HFFc6 (cell line): ENCODE results near the gene ATP6V1A. TPM values are rescaled to one million over a fixed set of nuclear protein-coding genes. Genes with fewer than 3 reads are reported as not detected.

Experiments
- DNase-seq: peaks from one replicate; pipeline ENCODE4 v3.0.0-alpha.2; 2018
- H3K27ac Mint-ChIP-seq: 2 replicates; pipeline ENCODE4 v1.8.0; 2020; ENCODE audit warnings: mild to moderate bottlenecking, mixed read lengths
- H3K27me3 Mint-ChIP-seq: 2 replicates; pipeline ENCODE4 v1.8.0; 2021; ENCODE audit warnings: mild to moderate bottlenecking, moderate library complexity, mixed read lengths; ENCODE audit not compliant: insufficient read depth
- H3K36me3 Mint-ChIP-seq: 2 replicates; pipeline ENCODE4 v1.8.0; 2021; ENCODE audit warnings: low read depth, mixed read lengths
- H3K4me1 Mint-ChIP-seq: 2 replicates; pipeline ENCODE4 v1.8.0; 2020; ENCODE audit warnings: low read depth, mixed read lengths
- H3K4me3 Mint-ChIP-seq: 2 replicates; pipeline ENCODE4 v1.8.0; 2020; ENCODE audit warnings: mild to moderate bottlenecking, moderate library complexity, mixed read lengths
- H3K9me3 Mint-ChIP-seq: 2 replicates; pipeline ENCODE4 v1.8.0; 2020; ENCODE audit warnings: mild to moderate bottlenecking, mixed read lengths
- total RNA-seq, 6 experiments: library from RNA; stranded (reverse); fragmentation: NEBNext Ultra II Directional; extraction: Animal tissue kit (Norgen Biotek cat#: 25700); gene quantifications; 2 replicates in 1 of 6; 3 replicates in 5 of 6; pipeline ENCODE4 v1.2.3, GENCODE V29; 2021
- TF ChIP-seq, protein P1 (sequence below): fragments of 200-600 bp; sonication (generic); IDR thresholded peaks from 2 replicates; pipeline ENCODE4 v1.5.0; 2021; ENCODE audit warnings: antibody characterized with exemption, mild to moderate bottlenecking

ATP6V1A gene
- total RNA-seq, 6 experiments from 2014 or later: 99.4 to 110 (median 101) TPM

DNA sequence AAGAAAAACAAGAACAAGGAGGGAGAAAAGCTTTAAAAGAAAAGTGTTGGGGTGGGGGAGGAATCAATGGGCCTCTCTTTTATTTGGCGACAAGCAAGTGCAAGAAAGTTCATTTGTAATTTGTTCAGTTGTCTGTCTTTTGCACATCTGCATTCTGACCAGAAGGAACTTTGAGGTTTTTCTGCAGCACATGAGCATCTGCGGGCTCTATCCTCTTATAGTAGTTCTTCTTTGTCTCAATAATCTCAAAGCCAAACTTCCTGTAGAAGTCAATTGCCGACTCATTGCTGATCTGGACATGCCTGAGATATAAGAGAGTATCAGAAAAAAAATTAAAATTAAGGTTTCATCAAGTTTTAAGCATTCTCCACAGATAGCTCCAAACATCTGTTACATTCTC is 25.2 kb upstream of the ATP6V1A start:
- Mint-ChIP-seq H3K36me3 (peaks cover 47% of the 10 kb centered on the region), H3K27ac (no peak overlapping the region)

DNA sequence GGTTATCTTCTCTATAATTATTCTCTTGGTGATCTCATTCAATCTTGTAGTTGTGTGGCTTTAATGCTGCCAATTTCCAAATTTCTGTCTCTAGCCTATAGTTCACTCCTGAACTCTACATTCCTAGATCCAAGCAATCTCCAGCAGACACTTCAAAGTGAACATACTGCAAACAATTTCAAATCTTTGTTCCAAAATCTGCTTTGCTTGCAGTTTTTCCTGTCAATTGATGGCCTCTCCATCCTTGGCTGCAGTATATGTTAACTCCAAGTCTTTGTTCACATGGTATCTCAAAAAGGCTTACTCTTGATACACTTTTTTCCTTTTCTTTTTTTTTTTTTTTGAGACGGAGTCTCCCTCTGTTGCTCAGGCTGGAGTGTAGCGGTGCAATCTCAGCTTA is 18.2 kb upstream of the ATP6V1A start:
- H3K27ac Mint-ChIP-seq: no peak overlapping the region
- peaks cover 13% of the 10 kb centered on the region; the same call in 1 of the 2 replicates for H3K36me3 Mint-ChIP-seq
- DNase-seq: no peak
- H3K4me1 Mint-ChIP-seq: peaks cover 39% of the 10 kb centered on the region
- no peak overlapping the region for H3K4me3 Mint-ChIP-seq
- TF ChIP-seq, protein P1, sequence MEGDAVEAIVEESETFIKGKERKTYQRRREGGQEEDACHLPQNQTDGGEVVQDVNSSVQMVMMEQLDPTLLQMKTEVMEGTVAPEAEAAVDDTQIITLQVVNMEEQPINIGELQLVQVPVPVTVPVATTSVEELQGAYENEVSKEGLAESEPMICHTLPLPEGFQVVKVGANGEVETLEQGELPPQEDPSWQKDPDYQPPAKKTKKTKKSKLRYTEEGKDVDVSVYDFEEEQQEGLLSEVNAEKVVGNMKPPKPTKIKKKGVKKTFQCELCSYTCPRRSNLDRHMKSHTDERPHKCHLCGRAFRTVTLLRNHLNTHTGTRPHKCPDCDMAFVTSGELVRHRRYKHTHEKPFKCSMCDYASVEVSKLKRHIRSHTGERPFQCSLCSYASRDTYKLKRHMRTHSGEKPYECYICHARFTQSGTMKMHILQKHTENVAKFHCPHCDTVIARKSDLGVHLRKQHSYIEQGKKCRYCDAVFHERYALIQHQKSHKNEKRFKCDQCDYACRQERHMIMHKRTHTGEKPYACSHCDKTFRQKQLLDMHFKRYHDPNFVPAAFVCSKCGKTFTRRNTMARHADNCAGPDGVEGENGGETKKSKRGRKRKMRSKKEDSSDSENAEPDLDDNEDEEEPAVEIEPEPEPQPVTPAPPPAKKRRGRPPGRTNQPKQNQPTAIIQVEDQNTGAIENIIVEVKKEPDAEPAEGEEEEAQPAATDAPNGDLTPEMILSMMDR: no peak
- H3K9me3 Mint-ChIP-seq: no peaks in the 10 kb centered on the region
- peaks cover 3% of the 10 kb centered on the region; the same call in 1 of the 2 replicates for H3K27me3 Mint-ChIP-seq

More for the DNA sequence above, 25.2 kb upstream of the ATP6V1A start:
- TF ChIP-seq, protein P1: no peak
- no peak for DNase-seq
- peaks cover 38% of the 10 kb centered on the region for H3K4me1 Mint-ChIP-seq
- H3K9me3 Mint-ChIP-seq: no peaks in the 10 kb centered on the region
- H3K4me3 Mint-ChIP-seq: no peak overlapping the region
- no peaks in the 10 kb centered on the region for H3K27me3 Mint-ChIP-seq

DNA sequence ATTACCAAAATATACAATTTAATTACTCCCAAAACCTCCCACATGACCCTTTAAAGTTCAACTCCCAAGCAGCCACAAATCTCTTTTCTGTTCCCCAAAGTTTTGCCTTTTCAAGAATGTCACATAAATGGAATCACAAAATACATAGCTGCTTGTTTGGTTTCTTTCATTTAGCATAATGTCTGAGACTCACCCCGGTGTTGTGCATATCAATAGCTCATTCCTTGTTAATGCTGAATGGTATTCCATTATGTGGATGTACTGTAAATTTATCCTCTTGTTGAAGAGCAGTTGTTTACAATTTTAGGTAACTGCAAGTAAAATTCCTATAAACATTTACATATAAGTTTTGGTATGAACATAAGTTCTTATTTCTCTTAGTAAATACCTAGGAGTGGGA is 16.3 kb upstream of the ATP6V1A start:
- Mint-ChIP-seq H3K9me3 (no peaks in the 10 kb centered on the region), H3K27ac (no peak overlapping the region), H3K4me1 (peaks cover 44% of the 10 kb centered on the region), H3K4me3 (no peak overlapping the region), H3K27me3 (peaks cover 3% of the 10 kb centered on the region; the same call in 1 of the 2 replicates), H3K36me3 (peaks cover 7% of the 10 kb centered on the region; the same call in 1 of the 2 replicates)
- TF ChIP-seq, protein P1: no peak
- no peak for DNase-seq

DNA sequence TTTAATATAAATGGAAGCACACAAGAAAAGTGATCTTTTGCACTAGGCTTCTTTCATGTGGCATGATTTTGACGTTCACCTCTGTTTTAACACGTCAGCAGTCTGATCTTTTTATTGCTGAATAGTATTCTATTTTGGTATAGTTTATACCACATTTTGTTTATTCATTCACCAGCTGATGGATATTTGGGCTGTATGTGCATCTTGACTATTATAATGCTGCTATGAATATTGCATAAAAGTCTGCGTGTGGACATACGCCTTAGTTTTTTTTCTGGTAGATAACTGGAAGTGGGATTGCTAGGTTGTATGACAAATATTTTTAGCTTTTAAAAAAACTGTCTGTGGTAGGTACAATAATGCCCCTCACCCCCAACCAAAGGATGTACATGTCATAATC is 15.1 kb upstream of the ATP6V1A start:
- TF ChIP-seq, protein P1: no peak
- H3K9me3 Mint-ChIP-seq: no peaks in the 10 kb centered on the region
- peaks cover 3% of the 10 kb centered on the region; the same call in 1 of the 2 replicates for H3K27me3 Mint-ChIP-seq
- H3K4me3 Mint-ChIP-seq: no peak overlapping the region
- peak overlapping the region; percentile 44; the same call in 1 of the 2 replicates for H3K27ac Mint-ChIP-seq
- DNase-seq: no peak
- H3K4me1 Mint-ChIP-seq: peaks cover 49% of the 10 kb centered on the region
- H3K36me3 Mint-ChIP-seq: 0 out of 2 replicates have a peak, but pooled peaks cover 7% of the 10 kb centered on the region

DNA sequence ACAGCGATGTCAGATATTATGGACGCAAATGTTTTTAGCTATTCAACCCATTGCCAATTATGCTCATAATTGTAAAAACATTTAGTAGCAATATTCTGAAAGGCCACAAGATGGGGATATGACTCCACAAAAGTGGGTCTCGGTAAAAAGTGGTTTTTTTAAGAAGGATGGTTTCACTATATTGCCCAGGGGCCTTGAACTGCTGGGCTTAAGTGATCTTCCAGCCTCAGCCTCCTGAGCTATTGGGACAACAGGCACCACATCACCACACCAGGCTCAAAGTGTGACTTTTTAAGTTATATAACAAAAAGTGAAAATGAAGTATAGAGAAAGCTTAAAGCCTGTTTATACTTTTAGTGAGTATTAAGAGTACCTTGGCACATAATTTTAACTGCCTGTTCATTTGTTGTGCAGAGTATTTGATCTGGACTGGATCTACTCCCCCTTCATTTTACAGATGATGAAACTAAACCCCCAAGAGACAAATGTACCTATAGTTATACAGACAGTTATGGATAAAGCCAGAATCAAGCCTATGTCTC is 10.2 kb upstream of the ATP6V1A start:
- peaks cover 3% of the 10 kb centered on the region; the same call in 1 of the 2 replicates for H3K27me3 Mint-ChIP-seq
- TF ChIP-seq, protein P1: peak; percentile 88
- peak overlapping the region; percentile 68 for H3K27ac Mint-ChIP-seq
- H3K4me3 Mint-ChIP-seq: peak overlapping the region; percentile 29
- H3K4me1 Mint-ChIP-seq: peaks cover 92% of the 10 kb centered on the region
- peak; percentile 63 for DNase-seq
- no peaks in the 10 kb centered on the region for H3K9me3 Mint-ChIP-seq
- peaks cover 4% of the 10 kb centered on the region; the same call in 1 of the 2 replicates for H3K36me3 Mint-ChIP-seq
